T follicular helper cell (primary cell): ENCODE data around the gene RING1.

ENCODE experiments used
- DNase-seq: peaks from one replicate; pipeline ENCODE4 v3.0.0-alpha.2; 2020; ENCODE audit warnings: low read depth
- total RNA-seq, 2 experiments: gene quantifications; one replicate each; lab custom pipeline; 2026; lab: John Stamatoyannopoulos, UW

Gene RING1
- total RNA-seq: 47.3 to 53.1 reads per million in 2 experiments

- DNase-seq: peak; percentile 82
Observed at GRCh38 chr6:33208091-33208967, at the start of gene RING1. RING1 (plus strand) TSS chr6:33208500; CDS start chr6:33208823, 323 bp downstream.

- DNase-seq: no peak
Observed at GRCh38 chr6:33160096-33160495, 48.2 kb upstream of the RING1 start.

DNA sequence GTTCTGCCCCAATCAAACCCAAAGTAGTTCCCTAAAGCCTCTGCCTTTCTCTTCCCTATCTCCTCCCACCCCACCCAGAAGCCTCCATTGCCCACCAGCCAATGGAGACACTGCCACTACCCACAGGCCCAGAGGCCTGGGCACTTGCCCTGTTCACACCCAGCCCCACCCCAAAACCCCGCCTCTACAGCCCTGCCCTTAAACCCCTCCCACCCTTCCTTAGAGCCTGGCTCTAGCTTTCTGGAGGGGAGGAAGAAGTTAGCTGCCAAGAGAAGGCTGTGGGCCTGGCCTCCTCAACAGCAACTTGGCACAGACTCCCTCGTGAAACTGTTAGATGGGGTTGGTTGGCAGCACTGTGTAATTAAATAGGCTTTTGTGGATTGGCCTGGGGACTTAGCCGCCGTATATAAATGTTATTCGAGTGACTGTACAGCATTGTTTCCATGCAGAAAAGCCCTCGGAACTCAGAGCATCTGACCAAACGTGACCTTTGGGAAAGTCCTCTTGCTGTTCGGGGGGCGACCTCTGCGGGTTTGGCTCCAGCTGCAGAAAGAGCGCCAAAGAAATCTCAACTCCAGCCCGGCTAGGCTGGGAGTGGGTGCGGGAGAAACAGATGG, 47.5 kb upstream of the RING1 start:
- no peak for DNase-seq

- peak; percentile 67 for DNase-seq
Observed at GRCh38 chr6:33161354-33162331, 46.7 kb upstream of the RING1 start.

GRCh38 chr6:33163540-33163939, 44.8 kb upstream of the RING1 start:
- no peak for DNase-seq

- no peak for DNase-seq
Observed at GRCh38 chr6:33164176-33164575, 44.1 kb upstream of the RING1 start.

DNA sequence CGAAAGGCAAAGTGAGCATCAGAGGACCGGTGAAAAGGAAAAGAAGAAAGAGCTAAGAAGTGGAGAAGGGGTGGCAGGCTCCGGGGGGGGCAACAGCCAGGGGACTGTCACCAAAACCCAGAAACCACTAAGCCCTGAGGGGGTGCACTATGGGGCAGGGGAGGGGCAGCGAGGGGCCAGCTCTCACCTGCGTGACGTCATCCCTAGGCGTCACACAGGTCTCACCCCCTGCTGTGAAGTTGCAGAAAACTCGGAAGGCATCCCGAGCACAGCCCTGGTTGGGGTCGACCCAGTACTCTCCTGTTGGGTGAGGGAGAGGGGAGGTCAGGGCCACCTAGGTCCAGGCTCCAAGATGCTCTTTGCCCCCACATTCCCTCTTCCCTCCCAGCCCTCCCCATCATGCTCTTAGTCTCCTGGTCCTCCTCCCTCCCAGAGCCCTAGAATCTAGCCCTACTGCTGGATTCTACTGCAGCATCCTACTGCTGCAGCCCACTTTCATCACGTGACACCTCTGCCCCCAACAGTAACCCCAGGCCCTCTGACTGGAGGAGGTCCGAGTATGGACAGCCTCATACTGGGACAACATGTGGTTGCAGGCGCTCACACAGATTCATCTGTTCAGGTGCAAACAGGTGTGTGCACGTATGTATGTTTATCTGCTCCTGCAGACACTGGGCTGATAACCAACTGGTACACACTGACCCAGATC, 43.5 kb upstream of the RING1 start:
- no peak for DNase-seq

- DNase-seq: no peak
Observed at GRCh38 chr6:33165581-33166258, 42.6 kb upstream of the RING1 start.

DNA sequence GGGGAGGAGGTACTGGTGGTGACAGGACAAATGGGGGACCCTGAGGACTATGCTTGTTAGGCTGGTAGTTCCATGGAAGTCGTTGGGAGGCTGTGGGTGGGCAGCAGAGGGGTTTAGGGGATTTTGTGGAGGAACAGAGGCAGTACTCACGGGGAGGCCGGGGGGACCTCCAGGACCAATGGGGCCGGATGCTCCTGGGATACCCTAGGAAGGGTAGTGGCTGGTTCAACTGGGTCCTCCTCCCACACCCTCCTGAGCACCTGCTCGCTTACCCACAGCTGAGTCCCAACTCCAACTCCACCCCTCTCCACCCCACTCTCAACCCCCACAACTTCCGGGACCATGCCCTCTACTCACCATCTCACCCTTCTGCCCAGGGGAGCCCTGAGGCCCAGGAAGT, 41.9 kb upstream of the RING1 start:
- DNase-seq: no peak

DNA sequence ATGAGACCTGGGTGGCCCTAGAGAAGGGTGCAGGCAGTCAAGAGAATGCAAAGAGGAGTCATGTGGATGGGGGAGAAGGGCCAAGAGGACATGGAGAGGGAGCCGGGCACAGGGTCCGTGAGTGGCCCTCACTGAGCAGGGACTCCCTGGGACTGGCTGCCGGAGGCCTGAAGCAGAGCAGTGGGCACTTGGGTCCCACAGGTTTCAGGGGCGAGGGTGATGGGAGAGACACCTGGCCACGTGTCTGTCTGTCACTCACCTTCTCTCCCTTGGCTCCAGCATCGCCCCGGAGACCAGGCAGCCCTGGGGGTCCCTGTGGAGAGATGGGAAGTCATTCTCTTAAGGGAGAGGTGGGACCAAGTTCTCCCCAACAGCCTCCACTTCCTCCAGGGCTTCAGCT, 41.5 kb upstream of the RING1 start:
- DNase-seq: no peak

GRCh38 chr6:33167374-33168283, 40.7 kb upstream of the RING1 start:
- DNase-seq: no peak

GRCh38 chr6:33168284-33168601, 40.1 kb upstream of the RING1 start:
- DNase-seq: no peak

- no peak for DNase-seq
Observed at GRCh38 chr6:33168639-33169038, 39.7 kb upstream of the RING1 start.

DNA sequence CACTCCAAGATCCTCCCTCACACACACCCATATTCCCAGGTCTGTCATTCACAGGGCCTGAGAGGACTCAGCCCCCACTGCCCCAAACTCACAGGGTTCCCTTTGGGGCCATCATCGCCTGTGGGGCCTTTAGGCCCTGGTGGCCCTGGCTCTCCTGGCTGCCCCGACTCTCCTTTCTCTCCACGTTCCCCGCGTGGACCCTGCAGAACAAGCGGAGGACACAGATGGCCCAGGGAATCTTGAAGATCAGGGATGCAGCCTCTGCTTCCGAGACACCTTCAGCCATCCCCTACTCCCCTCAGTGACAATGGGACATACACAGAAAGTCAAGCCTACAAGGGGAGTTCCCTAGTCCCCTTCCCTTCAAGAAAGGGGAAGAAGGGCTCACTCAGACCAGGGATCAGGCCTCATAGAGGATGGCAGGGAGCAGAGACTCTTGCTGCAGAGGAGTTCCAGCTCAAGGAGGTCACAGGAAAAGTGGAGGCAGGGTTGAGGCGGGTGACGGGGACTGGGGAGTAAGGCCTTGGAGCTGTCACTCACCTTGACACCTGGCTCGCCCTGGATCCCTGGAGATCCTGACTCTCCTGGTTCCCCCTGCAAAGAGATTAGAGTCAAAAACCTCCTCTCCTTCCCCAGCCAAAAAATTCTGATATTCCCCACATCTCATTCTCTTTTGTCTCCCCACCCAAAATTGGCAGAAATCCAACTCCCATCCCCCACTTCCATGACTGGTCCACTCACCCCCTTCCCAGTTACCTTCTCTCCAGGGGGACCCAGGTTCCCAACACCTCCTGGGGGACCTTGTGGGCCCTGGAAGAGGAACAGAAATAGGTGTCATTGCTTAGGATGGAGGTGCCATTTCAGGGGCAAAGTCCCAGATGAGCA, 38.8 kb upstream of the RING1 start:
- no peak for DNase-seq

GRCh38 chr6:33170176-33171015, 37.9 kb upstream of the RING1 start:
- no peak for DNase-seq

DNA sequence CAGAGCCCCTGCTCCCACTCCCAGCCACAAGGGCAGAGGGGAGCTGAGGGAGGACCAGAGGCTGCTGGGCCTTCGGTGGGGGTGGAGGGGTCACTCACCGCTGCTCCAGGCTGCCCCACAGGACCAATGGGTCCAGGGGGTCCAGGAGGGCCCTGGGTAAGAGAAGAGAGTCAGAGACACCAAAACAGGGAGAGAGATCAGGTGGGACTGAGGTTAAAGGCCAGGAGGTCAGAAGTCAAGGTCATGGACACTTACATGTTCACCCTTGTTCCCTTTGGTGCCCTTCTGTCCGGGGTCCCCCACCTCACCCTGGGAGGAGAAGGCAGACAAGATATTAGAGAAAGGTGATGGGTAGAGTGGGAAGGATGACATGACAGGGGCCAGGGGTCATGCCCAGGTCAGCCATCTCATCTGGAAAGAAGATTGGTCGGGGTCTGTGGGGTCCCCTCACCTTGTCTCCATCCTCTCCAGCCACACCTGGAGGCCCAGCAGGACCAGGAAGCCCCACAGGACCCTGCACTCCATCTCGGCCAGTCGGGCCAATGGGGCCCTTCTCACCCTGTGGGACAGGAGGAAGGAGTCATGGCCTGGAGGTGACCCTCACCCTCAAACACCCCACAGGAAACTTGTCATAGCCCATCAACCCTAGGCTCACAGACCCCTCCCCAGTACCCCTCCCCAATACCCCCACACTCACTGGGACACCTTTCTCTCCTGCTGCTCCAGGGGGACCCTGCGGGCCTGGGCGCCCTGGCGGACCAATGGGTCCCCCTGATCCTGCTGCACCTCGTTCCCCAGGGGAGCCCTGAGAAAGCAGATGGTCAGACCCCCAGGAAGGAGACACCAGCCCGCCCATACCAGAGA, 37.1 kb upstream of the RING1 start:
- no peak for DNase-seq
